ENCODE results near the gene TTLL8. TPM values are rescaled to one million over a fixed set of nuclear protein-coding genes. Genes with fewer than 3 reads are reported as not detected.

Gene TTLL8
- total RNA-seq, 1 experiment from 2014 or later, result not detected

GRCh38 chr22:50016988-50017700 is 41.0 kb downstream of the TTLL8 start:
- no peak overlapping the region for H2BK5ac ChIP-seq (ENCODE audit: insufficient read length, low read length)
- peaks cover 4% of the 10 kb centered on the region for H3K23me2 ChIP-seq (ENCODE audit: insufficient read length, low read depth, low read length, poor library complexity, severe bottlenecking)
- no peak overlapping the region for H4K91ac ChIP-seq (ENCODE audit: insufficient read length, low read depth, low read length)
- no peak overlapping the region for H3K23ac ChIP-seq (ENCODE audit: insufficient read length, low read depth, low read length)
- H4K8ac ChIP-seq (replicated peaks; ENCODE audit: insufficient read length, low read depth, low read length), result no peak overlapping the region
- Mint-ChIP-seq H3K4me1 (0 out of 4 replicates have a peak, but pooled peaks cover 0 to 4% of the 10 kb centered on the region in 2 experiments), H3K27me3 (ENCODE audit: low read depth) (peaks cover 48% of the 10 kb centered on the region), H3K4me3 (no peak overlapping the region), H3K36me3 (ENCODE audit: insufficient read depth in 1 of 3, low read depth in 3 of 3) (no peaks in the 10 kb centered on the region), H3K9me3 (no peaks in the 10 kb centered on the region), H3K27ac (no peak overlapping the region; a peak in 1 of 7 replicates)
- no CpG with 5 or more reads among the region's 21 CpGs for WGBS (ENCODE audit: extremely low coverage, insufficient read length, low lambda C conversion rate)
- H3K79me1 ChIP-seq (ENCODE audit: insufficient read depth, low read depth, low read length, poor library complexity, severe bottlenecking), result no peaks in the 10 kb centered on the region
- H3K4ac ChIP-seq (ENCODE audit: low read depth, low read length), result no peak overlapping the region
- no peak overlapping the region for H2AFZ ChIP-seq (ENCODE audit: low read length)
- H3T11ph ChIP-seq (ENCODE audit: low read length), result no peak overlapping the region
- H3K4me1 ChIP-seq (ENCODE audit: insufficient read depth, low read length), result no peaks in the 10 kb centered on the region
- TF ChIP-seq, protein P1, sequence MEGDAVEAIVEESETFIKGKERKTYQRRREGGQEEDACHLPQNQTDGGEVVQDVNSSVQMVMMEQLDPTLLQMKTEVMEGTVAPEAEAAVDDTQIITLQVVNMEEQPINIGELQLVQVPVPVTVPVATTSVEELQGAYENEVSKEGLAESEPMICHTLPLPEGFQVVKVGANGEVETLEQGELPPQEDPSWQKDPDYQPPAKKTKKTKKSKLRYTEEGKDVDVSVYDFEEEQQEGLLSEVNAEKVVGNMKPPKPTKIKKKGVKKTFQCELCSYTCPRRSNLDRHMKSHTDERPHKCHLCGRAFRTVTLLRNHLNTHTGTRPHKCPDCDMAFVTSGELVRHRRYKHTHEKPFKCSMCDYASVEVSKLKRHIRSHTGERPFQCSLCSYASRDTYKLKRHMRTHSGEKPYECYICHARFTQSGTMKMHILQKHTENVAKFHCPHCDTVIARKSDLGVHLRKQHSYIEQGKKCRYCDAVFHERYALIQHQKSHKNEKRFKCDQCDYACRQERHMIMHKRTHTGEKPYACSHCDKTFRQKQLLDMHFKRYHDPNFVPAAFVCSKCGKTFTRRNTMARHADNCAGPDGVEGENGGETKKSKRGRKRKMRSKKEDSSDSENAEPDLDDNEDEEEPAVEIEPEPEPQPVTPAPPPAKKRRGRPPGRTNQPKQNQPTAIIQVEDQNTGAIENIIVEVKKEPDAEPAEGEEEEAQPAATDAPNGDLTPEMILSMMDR (conservative IDR thresholded peaks at IDR 0.05), result no peak
- no peak overlapping the region for H4K5ac ChIP-seq (ENCODE audit: insufficient read length, low read depth, low read length)
- no peak overlapping the region for H3K14ac ChIP-seq (ENCODE audit: insufficient read depth, low read length)
- no peak for DNase-seq
- H3K27ac ChIP-seq (ENCODE audit: insufficient read length, low read depth, low read length), result no peak overlapping the region
- H3K9ac ChIP-seq (ENCODE audit: extremely low read depth, insufficient read length, low read length), result no peak overlapping the region
- no peak overlapping the region for H2BK120ac ChIP-seq (ENCODE audit: low read depth, low read length, poor library complexity, severe bottlenecking)
- H2AK5ac ChIP-seq (ENCODE audit: insufficient read length, low read length), result no peak overlapping the region
- no peak overlapping the region for H3K4me2 ChIP-seq (ENCODE audit: insufficient read depth, insufficient read length, low read length)
- H2BK15ac ChIP-seq (ENCODE audit: low read depth, low read length), result no peak overlapping the region
- no peak overlapping the region for H2BK12ac ChIP-seq (ENCODE audit: insufficient read length, low read depth, low read length)
- H4K20me1 ChIP-seq (ENCODE audit: control insufficient read depth, insufficient read depth, insufficient read length), result peaks cover 2% of the 10 kb centered on the region
- H3K79me2 ChIP-seq (ENCODE audit: insufficient read depth, low read length), result no peaks in the 10 kb centered on the region
- H3K27me3 ChIP-seq (ENCODE audit: insufficient read depth, low read length), result peaks cover 12% of the 10 kb centered on the region; the same call in 1 of the 2 replicates
- H2BK20ac ChIP-seq (ENCODE audit: low read depth, low read length, poor library complexity, severe bottlenecking), result no peak overlapping the region
- no peak overlapping the region for H3K18ac ChIP-seq (ENCODE audit: insufficient read length, low read depth, low read length)
- H3K56ac ChIP-seq (ENCODE audit: insufficient read length, low read depth, low read length), result no peak overlapping the region
- peaks cover 5% of the 10 kb centered on the region for H3K9me3 ChIP-seq (ENCODE audit: control insufficient read depth, low read depth, low read length)
